Measurements from ENCODE around the gene POLR3C.

DNA sequence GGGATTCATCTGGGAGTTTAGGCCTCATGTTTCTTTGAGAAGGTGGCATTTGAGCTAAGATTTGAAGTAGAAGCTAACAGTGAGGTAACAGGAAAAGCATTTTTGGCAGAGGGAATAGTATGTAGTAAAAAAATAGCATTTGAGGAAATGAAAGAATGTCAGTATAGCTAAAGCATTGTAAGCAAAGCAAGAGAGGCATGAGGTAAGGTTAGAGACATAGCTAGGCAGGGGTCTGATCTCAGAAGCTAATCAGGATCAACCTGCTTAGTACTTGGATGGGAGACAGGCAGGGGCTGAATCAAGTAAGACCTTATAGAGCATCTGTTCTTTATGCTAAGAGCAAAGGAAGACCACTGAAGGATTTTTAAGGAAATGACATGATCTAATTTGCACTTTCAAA lies 4.0 kb downstream of the POLR3C start:
- TF ChIP-seq GATA2 (IDR thresholded peaks at IDR 0.05; ENCODE audit: low read depth, low read length) = no peak
- no peak for TF ChIP-seq GATA3 (IDR thresholded peaks at IDR 0.05; ENCODE audit: low read depth, low read length)

Measured in SH-SY5Y (cell line).